ENCODE measurements around the gene DSG3. TPM values are rescaled to one million over a fixed set of nuclear protein-coding genes. Genes with fewer than 3 reads are reported as not detected.
A peak's percentile ranks its signal among the peaks of the same experiment; 100 is the strongest.

Gene DSG3
- total and polyA plus RNA-seq, 2 of the 13 experiments (the other 11 are each of a cell fraction or from before 2014, with no cell fraction given), result not detected

DNA sequence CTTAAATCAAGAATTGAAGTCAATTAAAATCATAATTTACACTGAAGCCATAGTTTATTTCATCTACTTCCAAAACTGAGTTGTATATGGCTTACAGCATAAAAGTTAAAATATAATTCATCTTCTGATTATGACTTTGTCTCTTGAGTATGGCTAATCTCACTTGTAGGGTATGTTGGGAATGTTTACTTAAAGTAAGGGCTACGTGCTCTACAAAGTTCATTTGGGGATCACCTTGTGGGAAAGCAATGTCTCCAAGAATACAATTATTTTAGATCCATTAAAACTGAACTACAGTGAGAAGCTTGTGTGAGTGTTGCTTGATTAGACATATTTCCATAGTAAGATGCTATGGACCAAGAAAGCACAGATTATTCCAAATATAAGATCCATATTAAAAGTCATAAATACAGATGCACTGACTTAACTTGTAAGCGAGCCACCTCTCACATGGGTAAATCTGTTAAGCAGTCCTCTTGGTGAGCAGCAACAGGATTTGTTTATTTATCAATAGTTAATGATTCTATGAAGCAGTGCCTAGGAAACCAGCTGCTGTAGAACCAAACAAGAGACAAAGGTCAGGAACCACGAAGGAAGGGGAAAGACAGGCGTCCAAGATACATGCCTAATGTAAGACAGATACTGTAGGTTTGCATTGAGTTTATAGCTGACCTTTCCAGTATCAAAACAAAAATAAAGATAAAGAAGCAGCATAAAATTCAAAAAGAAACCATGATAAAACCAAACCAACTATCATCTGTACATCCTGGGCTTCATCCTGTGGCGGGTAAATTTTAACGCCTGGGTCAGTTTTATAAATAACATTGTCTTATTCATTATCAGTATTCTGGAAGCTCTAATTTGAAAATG lies 46.1 kb upstream of the DSG3 start (continued):
- TF ChIP-seq SMC3 (IDR thresholded peaks at IDR 0.05; ENCODE audit: low read length), result 0 out of 2 replicates have a peak, but pooled peaks have one; percentile 2
- no peak for TF ChIP-seq ZNF589 (CRISPR knock-in tag; conservative IDR thresholded peaks at IDR 0.05)
- TF ChIP-seq, protein P1, sequence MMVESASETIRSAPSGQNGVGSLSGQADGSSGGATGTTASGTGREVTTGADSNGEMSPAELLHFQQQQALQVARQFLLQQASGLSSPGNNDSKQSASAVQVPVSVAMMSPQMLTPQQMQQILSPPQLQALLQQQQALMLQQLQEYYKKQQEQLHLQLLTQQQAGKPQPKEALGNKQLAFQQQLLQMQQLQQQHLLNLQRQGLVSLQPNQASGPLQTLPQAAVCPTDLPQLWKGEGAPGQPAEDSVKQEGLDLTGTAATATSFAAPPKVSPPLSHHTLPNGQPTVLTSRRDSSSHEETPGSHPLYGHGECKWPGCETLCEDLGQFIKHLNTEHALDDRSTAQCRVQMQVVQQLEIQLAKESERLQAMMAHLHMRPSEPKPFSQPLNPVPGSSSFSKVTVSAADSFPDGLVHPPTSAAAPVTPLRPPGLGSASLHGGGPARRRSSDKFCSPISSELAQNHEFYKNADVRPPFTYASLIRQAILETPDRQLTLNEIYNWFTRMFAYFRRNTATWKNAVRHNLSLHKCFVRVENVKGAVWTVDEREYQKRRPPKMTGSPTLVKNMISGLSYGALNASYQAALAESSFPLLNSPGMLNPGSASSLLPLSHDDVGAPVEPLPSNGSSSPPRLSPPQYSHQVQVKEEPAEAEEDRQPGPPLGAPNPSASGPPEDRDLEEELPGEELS (CRISPR knock-in tag; IDR thresholded peaks at IDR 0.05), result peak; percentile 84
- TF ChIP-seq ZNF607 (CRISPR knock-in tag; IDR thresholded peaks at IDR 0.05; ENCODE audit: borderline replicate concordance), result no peak
- TF ChIP-seq ZNF512B (CRISPR knock-in tag; IDR thresholded peaks at IDR 0.05; ENCODE audit: borderline replicate concordance), result no peak
- TF ChIP-seq ZSCAN30 (CRISPR knock-in tag; IDR thresholded peaks at IDR 0.05), result no peak
- TF ChIP-seq SRSF4 (IDR thresholded peaks at IDR 0.05; ENCODE audit: low read depth, low read length, poor library complexity, severe bottlenecking), result no peak
- TF ChIP-seq SMARCE1 (IDR thresholded peaks at IDR 0.05; ENCODE audit: borderline replicate concordance), result no peak
- no peak for TF ChIP-seq HNRNPH1 (optimal IDR thresholded peaks at IDR 0.05; ENCODE audit: low read depth, low read length)
- TF ChIP-seq, protein P2, sequence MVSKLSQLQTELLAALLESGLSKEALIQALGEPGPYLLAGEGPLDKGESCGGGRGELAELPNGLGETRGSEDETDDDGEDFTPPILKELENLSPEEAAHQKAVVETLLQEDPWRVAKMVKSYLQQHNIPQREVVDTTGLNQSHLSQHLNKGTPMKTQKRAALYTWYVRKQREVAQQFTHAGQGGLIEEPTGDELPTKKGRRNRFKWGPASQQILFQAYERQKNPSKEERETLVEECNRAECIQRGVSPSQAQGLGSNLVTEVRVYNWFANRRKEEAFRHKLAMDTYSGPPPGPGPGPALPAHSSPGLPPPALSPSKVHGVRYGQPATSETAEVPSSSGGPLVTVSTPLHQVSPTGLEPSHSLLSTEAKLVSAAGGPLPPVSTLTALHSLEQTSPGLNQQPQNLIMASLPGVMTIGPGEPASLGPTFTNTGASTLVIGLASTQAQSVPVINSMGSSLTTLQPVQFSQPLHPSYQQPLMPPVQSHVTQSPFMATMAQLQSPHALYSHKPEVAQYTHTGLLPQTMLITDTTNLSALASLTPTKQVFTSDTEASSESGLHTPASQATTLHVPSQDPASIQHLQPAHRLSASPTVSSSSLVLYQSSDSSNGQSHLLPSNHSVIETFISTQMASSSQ (IDR thresholded peaks at IDR 0.05; ENCODE audit: low read depth), result peak; percentile 91
- TF ChIP-seq, protein P2 (CRISPR knock-in tag; IDR thresholded peaks at IDR 0.05; ENCODE audit: borderline replicate concordance), result peak; percentile 74; the same call in 1 of the 2 replicates
- TF ChIP-seq, protein P3, sequence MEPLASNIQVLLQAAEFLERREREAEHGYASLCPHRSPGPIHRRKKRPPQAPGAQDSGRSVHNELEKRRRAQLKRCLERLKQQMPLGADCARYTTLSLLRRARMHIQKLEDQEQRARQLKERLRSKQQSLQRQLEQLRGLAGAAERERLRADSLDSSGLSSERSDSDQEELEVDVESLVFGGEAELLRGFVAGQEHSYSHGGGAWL (CRISPR knock-in tag; IDR thresholded peaks at IDR 0.05), result no peak
- TF ChIP-seq KLF16 (CRISPR knock-in tag; IDR thresholded peaks at IDR 0.05), result no peak; a peak in 1 of 4 replicates
- TF ChIP-seq KLF9 (CRISPR knock-in tag; IDR thresholded peaks at IDR 0.05; ENCODE audit: low read depth), result no peak
- TF ChIP-seq PCBP2 (optimal IDR thresholded peaks at IDR 0.05; ENCODE audit: low read depth, low read length, poor library complexity, severe bottlenecking), result no peak
- no peak for TF ChIP-seq PBX3 (CRISPR knock-in tag; IDR thresholded peaks at IDR 0.05; ENCODE audit: borderline replicate concordance)
- no peak for TF ChIP-seq ZFAT (CRISPR knock-in tag; conservative IDR thresholded peaks at IDR 0.05)
- TF ChIP-seq JDP2 (CRISPR knock-in tag; IDR thresholded peaks at IDR 0.05; ENCODE audit: borderline replicate concordance), result no peak
